ENCODE measurements around the gene SEC16A. TPM values are rescaled to one million over a fixed set of nuclear protein-coding genes. Genes with fewer than 3 reads are reported as not detected.

The SEC16A gene
- total RNA-seq, 1 donor from 2014 or later, result 23.2 TPM

GRCh38 chr9:136451221-136451877 lies 31.5 kb downstream of the SEC16A start:
- DNase-seq (no peak), ATAC-seq (no peak)
- intact Hi-C loops (cut with micrococcal nuclease), result no loop called here

- DNase-seq, result no peak
- intact Hi-C loops (cut with micrococcal nuclease), result no loop called here
- ATAC-seq, result no peak
These were observed 34.2 kb downstream of the SEC16A start for GRCh38 chr9:136448655-136449054.

- DNase-seq (no peak), ATAC-seq (no peak)
- intact Hi-C loops (cut with micrococcal nuclease), result no loop called here
These were observed 35.6 kb downstream of the SEC16A start for GRCh38 chr9:136447173-136447778.

- ATAC-seq (no peak), DNase-seq (no peak)
- intact Hi-C loops (cut with micrococcal nuclease), result no loop called here
These were observed 37.0 kb downstream of the SEC16A start for GRCh38 chr9:136445799-136446198.

- DNase-seq (no peak), ATAC-seq (no peak)
- intact Hi-C loops (cut with micrococcal nuclease), result no loop called here
These were observed 38.7 kb downstream of the SEC16A start for GRCh38 chr9:136444102-136444501.

- DNase-seq (no peak), ATAC-seq (no peak)
- intact Hi-C loops (cut with micrococcal nuclease), result no loop called here
These were observed 39.2 kb downstream of the SEC16A start for GRCh38 chr9:136443687-136444086.

GRCh38 chr9:136443087-136443486 lies 39.8 kb downstream of the SEC16A start:
- ATAC-seq, result no peak
- no peak for DNase-seq
- intact Hi-C loops (cut with micrococcal nuclease), result no loop called here

- DNase-seq, result no peak
- intact Hi-C loops (cut with micrococcal nuclease), result no loop called here
- ATAC-seq, result no peak
These were observed 40.6 kb downstream of the SEC16A start for GRCh38 chr9:136442265-136442664.

- no peak for DNase-seq
- intact Hi-C loops (cut with micrococcal nuclease), result no loop called here
- no peak for ATAC-seq
These were observed 41.1 kb downstream of the SEC16A start for GRCh38 chr9:136441681-136442245.

- ATAC-seq, result no peak
- intact Hi-C loops (cut with micrococcal nuclease), result no loop called here
These were observed 41.6 kb downstream of the SEC16A start for GRCh38 chr9:136441191-136441680.

GRCh38 chr9:136439481-136440408 lies 43.1 kb downstream of the SEC16A start, which contains the start of gene INPP5E:
TSS of gene INPP5E (minus strand) at chr9:136439845. CDS start at chr9:136439419, 426 bp downstream.
- DNase-seq (peak; percentile 89), ATAC-seq (peak; percentile 91)
- intact Hi-C loops (cut with micrococcal nuclease), result no loop called here

More at GRCh38 chr9:136441191-136441680, 41.6 kb downstream of the SEC16A start:
- no peak for DNase-seq

GRCh38 chr9:136438548-136439480 lies 44.0 kb downstream of the SEC16A start:
- intact Hi-C loops (cut with micrococcal nuclease), result no loop called here

GRCh38 chr9:136437839-136438547 lies 44.8 kb downstream of the SEC16A start:
- intact Hi-C loops (cut with micrococcal nuclease), result no loop called here
- DNase-seq (no peak), ATAC-seq (no peak)

More at GRCh38 chr9:136438548-136439480, 44.0 kb downstream of the SEC16A start:
- DNase-seq, result peak; percentile 55
- peak; percentile 37 for ATAC-seq

- intact Hi-C loops (cut with micrococcal nuclease), result no loop called here
- DNase-seq (no peak), ATAC-seq (no peak)
These were observed 45.4 kb downstream of the SEC16A start for GRCh38 chr9:136437430-136437829.

- no peak for DNase-seq
- intact Hi-C loops (cut with micrococcal nuclease), result no loop called here
- ATAC-seq, result no peak
These were observed 46.7 kb downstream of the SEC16A start for GRCh38 chr9:136436055-136436634.

- intact Hi-C loops (cut with micrococcal nuclease), result no loop called here
- DNase-seq, result no peak
- ATAC-seq, result no peak
These were observed 48.2 kb downstream of the SEC16A start for GRCh38 chr9:136434580-136435169.
